HG03097 (cell line): Measurements from ENCODE around the gene ZDHHC11.
"Not testable (repeated sequence)": the region's sequence is repeated elsewhere in the genome, so short reads cannot be mapped to it uniquely, and the experiment has no call there.

Experiments used
- ATAC-seq: cut with Tn5 transposase; IDR thresholded peaks from one replicate; pipeline ENCODE4 v1.9.1; 2021; ENCODE audit not compliant: unreplicated experiment, low FRiP score

Gene ZDHHC11

DNA sequence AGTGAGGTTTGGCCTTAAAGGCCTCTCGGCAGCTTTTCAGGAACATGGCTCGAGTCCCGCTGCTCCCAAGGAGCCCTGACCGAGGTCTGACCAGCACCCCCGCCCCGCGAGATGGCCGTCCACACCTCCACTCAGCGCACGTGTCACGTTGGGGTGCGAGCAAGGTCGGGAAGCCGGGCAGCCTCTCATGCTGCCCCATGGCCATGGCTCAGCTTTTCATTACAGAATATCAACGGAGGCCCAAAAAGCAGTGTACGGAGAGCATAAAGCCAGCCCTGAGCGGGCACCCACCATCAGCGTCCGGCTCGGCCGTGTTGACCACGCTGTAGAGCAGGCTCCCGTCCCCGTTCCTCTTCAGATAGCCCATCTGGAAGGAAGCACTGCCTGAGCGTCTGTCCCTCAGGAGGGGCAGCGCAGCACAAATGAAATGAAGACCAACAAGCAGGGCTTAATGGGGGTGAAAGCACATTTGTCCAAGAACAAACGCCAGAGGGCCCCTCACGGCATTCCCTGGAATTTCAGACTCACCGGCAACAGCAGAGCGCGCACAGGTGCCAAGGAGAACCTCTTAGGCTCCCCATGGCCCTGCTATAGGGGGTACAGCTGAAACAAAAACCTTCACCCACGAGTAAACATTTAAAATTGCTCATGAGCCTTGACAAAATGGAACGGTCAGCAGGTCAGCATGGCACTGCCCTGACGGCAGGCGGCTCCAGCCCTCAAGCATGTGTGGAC lies 30.2 kb upstream of the ZDHHC11 start:
- no peak for ATAC-seq

DNA sequence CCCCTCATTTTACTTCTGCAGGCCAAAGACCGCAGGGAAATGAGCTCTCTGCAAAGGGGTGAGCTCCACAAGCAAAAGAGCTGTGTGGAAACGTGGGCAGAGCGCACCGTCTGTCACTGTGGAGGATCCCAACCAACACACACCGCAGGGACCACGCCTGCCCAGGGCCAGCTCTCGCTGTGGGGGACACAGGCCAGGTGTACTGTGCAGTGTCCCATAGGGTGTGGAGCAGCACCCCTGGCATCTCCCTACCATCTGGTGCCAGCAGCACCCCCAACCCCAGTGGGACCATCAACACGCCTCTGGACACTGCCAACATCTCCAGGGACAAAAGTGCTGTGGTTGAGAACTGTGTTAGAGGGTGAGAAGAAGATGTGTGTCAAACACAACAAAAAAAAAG lies 27.9 kb upstream of the ZDHHC11 start:
- ATAC-seq = not testable (repeated sequence)

DNA sequence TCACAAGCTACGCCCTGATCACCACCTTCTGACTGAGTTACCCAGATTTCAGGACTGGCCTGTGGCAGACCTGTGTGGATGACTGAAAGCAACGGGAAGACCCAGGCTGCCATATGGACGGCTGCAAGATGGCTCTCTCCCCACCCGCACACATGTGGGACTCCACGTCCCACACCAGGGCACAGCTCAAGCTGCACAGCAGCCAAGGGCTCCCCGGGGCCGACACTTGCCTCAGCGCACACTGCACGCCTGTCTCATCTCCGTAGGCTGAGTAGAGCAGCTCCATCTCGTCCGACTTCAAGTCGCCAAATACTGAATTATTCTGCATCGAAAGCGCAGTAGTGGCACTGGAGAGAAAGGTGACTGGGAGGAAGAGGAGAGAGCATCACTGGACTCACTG lies 27.3 kb upstream of the ZDHHC11 start:
- no peak for ATAC-seq

DNA sequence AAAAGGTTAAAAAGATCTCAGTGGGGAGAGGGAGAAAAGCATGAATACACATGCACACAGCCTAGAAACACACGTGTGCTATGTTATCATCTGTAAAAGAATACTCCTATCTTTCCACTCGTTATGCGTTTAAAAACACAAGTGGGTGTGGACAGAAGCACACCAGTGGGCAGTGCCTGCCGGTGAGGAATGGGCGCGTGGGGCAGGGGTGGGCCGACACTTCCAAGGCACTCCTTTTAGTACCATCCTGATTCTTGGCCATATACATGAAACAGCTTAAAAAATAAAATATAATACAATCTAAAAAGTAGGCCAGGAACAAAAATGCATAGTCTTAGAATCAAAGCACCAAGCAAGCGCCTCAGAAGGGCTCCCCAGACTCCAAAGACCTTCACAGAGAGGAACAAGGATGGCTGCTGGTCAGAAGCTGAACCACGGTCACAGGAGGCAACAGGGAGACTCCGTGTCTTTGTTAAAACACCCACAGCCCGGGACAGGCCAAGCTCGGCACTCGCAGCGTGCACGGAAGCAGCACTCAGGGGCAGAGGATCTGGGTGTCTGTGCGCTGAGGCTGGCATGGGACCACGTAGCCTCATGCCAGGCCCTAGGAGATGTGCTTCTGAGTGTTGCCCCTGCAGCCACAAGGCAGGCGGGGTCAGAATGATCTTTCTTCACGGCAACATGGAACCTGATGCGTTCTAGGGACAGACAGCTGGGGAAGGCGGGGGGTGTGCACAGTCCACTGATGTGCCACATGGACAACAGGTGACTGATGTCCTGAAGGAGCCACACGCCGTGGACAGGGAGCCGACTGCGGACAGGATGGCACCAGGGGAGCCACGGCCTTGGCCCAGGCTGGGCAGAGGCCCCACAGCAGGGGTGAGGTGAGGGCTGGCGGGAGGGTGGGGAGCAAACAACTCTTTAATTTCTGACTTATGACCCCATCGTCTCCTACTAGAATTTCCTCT lies 25.9 kb upstream of the ZDHHC11 start:
- no peak for ATAC-seq

DNA sequence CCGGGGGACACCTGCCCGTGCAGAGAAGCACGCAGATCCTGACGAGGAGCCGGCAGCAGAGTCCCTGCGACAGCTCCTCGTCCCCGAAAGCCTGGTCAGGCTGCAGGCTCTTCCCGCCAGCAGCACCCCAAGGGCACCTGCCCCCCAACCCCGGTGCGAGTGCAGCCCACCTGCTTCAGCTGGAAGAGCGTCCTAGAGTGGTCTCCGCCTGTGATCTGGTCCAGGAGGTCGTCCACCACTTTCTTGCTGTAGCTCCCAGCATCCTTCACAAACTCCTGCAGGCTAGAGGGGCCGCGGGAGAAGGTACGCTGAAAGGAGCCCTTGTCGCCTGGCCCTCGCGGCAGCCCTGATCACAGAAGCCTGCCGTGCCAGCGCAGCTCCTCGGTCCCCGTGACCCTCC lies 25.1 kb upstream of the ZDHHC11 start:
- ATAC-seq = no peak

DNA sequence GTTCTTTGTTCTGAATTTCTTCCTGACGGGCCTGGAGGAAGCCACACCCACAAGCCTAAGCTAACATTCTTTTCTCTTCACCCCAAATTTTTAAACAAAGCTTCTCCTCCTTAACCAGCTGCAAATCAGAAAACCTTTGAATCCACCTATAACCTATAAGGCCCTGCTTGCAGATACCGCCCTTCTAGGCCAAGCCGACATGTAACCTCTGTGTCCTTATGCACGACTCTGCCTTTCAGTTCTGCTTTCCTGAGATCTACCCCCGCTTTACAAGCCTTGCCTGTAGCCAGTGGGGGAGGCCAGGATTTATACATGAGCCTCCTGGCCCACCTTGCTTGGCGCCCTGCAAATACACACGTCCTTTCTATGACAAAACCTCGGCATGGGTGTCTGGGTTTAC lies 22.5 kb upstream of the ZDHHC11 start:
- ATAC-seq = no peak

DNA sequence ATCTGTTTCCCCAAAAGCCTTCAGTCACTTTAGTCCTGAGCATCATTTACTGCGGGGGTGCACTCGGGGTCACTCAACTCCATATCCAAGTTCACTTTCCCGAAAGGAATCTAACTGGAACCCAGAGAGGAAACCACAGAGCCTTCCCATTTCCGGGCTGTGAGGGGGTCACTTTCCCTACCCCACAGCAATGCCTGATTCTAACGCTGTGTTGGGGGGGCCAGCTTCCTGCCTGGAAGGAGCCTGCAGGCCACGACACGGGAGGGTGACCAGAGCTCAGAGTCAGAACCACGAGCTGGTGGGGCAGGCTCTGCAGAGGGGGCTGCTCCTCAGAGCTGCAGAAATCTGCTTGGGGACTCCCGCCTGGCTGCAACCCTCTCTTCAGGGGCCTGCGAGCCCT lies 21.5 kb upstream of the ZDHHC11 start:
- ATAC-seq = no peak

DNA sequence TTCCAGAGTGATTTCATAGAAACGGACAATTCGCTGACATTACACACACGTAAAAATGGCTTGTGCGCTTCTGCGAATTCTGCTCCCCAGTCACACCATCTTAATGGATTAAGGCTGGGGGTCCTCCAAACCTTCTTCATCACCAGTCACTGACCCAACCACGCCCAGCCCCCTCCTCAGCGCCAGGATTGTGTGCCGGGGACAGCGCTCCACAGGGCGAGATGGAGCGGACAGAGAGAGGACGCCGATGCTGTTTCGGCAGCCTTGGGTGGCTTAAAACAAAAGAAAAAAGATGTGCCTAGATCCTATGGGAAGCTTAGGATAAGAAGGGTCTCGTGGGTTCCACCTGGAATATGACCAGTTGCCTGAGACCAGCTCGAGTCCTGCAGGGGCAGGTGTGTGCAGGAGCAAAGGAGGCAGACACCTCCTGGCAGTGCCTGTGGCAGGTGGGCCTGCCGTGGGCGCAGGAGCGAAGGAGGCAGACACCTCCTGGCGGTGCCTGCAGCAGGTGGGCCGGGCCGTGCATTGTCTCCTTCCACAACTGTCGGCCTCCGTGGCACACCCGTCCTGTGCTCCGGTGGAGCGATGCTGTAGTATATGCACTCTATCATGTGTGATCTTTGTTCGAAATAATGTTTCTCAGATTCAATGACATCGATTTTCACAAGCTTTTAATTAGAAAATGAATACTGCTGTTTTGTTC lies 21.0 kb upstream of the ZDHHC11 start:
- ATAC-seq = no peak

DNA sequence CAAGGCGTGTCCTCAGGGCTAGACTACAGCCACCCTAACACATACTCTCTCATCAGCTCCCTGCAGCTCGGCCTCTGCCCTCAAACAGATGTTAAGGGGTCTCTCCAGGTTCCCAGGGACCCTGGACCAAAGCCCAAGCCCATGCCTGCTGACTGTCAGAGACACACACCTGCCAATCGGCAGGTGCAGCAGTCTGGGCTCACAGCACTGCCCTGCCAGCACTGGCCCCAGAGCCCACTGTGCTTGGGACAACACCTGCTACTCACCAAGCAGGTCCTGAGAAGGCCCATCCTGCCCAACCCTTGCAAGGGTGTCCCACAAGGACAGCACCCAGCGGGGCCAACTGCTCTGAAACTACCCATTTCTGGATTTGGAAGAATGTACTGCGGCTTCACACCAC lies 20.2 kb upstream of the ZDHHC11 start:
- ATAC-seq = no peak

DNA sequence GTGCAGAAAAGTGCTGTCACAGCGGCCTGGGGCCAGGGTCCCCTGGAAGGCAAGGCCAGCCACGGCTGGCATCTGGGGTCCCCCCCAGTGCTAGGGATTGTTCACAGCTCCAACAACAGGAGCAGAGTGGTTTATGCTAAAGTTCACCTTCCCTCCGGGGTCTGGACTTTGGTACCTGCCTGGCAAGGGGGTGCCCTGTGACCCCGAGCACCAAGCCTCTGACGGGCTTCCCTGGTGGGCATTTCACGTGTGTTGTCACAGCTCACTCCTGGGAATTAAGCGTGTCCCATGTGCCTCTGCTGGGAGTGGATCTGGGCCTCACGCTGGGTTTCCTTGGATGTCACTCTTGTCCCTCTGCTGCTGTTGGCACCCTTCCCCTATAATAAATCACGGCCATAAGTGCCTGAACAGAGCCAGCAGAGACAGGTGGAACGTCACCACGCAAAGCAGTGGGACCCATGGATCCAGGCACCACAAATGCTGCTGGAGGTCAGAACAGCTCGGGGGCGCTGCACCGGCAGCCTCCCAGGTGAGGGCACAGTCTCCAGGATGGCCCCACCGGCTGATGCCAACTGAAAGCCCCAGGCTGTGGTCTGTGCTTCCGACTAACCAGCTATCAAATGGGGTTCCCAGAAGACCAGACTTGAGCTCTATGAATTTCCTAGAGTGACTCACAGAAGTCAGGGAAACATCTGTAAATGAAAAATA lies 17.8 kb upstream of the ZDHHC11 start:
- no peak for ATAC-seq

DNA sequence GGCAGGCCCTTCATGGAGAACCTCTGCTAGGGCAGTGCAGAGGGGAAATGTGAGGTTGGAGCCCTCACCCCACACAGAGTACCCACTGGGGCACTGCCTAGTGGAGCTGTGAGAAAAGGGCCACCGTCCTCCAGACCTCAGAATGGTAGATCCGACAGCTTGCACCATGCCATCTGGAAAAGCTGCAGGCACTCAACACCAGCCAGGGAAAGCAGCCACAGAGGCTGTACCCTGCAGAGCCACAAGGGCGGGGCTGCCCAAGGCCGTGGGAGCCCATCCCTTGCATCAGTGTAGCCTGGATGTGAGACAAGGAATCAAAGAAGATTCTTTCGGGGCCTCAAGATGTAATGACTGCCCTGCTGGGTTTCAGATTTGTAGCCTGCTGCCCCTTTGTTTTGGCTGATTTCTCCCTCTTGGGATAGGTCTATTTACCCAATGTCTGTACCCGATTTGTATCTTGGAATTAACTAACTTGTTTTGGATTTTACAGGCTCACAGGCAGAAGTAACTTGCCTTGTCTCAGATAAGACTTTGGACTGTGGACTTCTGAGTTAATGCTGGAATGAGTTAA lies 16.6 kb upstream of the ZDHHC11 start:
- ATAC-seq = no peak

DNA sequence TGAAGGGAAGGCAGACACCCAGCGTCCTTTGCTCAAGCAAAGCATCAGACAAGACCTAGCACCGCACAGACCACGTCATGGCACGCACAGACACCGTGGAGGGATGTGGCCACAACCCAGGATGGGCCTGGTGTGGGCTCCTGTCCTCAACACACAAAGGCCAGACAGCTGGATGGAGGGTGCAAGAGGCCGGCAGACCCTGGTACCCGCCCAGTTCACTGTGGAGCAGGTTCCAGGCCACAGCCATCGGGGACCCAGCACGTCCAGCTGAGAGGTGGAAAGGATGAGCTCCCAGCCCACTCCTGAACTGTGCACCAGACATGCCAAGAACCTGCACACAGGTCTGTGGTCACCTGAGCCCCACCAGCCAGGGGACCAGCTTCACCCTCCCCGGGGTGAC lies 15.0 kb upstream of the ZDHHC11 start:
- no peak for ATAC-seq

DNA sequence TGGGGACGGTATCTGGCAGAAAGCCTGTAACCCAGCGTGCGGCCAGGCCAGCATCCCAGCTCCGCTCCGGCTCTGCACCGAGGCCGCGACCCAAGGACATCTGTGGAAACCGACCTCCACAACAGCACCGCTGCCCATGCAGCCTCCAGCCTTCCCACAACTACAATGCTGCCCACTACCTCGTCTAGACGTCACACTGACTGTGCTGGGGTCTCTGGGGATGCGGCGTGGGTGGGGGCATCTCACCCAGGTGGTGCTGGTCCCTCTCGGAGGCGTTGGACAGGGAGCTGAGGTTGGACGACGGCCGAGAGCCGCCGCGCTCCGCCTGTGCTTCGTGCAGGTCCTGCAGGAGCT lies 14.4 kb upstream of the ZDHHC11 start:
- ATAC-seq = no peak

DNA sequence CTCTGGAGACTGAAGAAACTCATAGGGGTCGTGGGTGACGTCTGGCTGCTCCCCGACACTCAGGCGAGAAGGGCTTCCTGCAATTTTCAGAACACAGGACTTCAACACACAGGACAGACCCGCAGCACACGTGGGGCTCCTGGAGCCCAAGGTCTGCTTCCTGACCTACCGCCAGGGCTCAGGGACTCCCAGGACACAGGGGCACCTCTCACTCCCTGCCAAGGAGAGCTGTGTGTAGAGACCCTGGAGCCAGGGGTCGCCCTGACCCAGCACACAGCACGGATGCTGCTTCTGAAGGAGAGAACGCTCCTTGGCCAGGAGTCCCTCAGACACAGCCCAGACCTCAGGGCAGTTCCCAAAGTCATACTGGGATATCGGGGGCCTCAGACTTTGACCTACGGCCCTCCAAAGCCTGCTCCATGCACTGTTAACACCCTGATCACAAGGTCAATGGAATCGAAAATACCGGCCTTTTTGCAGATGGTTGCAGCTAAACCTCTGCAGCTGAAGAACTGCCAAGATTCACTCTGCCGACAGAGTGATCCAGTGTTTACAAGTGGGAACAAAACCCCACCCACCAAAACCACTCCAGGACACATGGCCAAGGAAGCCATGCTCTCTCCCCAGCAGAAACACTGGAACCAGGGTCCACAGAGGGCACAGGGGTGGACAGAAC lies 13.8 kb upstream of the ZDHHC11 start:
- ATAC-seq = no peak

DNA sequence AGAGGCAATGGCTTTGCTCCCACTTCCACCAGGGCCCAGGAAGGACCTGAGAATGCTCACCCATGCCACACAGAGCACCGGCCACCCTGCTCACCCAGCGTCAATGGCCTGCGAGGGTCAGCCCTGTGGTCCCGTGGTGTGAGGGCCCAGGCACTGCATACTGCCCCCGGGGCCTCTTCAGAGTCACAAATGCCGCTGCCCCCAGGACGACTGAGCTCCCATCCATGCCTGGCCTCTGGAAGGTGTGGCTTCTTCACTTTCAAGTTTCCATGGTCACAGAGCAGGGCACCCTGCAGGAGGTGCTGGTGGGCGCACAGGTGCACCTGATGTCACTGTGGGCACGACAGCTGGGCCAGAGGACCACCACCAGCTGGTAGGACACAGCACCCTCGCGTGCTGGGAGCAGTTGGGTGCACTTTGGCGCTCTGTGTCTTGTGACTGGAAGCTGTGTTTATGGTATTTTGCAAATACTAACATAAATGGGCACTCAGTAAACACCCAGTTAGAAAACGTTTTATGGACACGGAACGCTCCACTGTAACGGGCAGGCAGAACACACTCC lies 12.5 kb upstream of the ZDHHC11 start:
- no peak for ATAC-seq

DNA sequence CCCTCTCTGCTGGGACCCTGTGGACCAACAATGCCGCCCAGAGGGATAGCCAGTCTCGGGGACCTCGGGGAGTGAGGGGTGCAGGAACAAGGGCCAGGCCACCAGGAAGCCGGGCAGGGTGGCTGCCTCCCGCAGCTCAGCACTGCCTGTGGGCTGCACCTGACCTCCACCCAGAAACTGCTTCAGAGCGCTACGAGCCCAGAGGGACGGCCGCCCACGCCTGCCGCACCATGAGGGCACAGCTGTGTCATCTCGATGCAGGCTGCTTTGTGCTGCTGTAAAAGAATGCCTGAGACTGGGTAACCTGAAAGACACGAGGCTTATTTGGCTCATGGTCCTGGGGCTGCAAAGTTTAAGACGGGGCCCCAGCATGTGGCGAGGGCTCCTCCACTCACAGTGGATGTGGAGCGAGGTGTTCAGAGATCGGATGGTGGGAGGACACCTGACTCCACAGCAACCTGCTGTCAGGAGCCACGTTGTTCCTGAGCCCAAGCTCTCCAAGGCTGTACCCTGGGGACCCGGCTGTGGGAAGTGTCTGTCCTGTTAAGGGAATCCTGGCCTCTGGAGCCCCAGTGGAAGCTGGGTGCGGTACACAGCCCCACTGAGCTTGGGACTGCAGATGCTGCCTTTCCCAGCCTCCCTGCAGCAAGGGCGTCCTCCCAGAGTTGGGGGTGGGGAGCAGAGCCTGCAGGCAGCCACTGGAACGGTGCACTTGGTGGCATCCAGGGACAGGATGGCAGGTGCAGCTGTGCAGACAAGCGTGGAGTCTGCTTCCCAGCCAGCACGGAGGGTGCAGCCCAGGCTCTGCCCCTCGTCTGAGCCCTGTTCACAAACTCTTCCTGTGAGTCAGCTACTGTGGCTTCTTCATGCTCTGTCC lies 11.8 kb upstream of the ZDHHC11 start:
- no peak for ATAC-seq

DNA sequence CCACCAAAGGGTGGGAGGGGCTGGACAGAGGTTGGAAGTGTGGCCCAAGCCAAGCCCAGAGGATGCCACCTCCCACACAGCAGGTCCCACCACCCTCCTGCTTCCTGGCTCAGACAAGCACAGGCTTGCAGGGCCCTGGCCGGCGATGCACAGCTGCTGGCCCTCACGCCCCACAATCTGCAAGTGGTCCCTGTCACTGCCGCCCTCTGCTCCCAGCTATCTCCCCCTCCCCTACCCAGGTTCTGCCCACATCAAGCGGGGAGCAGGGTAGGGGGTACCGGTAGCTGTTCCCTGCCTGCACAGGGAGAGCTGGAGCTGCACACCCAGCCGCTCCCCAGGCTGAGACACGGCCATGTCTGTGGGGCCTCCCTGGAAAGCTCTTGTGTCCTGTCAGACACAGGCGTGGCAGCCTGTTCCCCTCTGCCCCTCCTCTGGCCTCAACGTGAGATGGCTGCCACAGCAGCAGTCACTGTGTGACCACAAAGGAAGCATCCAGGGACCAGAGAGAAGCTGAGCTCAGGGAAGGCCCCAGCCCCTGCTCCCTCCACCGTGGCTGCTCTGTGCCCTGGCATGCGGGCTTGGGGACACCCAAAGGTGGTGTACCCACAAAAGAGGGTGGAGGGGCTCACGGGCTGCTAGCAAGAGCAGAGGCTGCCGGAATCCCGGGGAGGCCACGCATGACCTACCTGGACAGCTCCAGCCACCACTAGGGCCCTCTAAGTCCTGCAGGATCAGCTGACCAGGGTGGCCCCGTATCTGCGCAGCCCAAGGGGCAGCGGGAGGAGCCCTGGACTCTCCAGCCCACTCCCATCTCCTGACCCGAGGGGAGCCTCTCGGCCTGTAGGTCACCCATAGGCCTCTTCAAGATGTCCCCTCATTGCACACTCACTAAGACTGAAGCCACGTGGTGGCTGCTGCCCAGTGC lies 10.9 kb upstream of the ZDHHC11 start:
- ATAC-seq = no peak
